ENCODE measurements around the gene TRPV5.

GRCh38 chr7:142941541-142941940, 8.0 kb upstream of the TRPV5 start:
- TF ChIP-seq POLR2AphosphoS5 (IDR thresholded peaks at IDR 0.05; ENCODE audit: borderline replicate concordance, low read depth, low read length) (no peak), EZH2 (IDR thresholded peaks at IDR 0.05) (no peak), FOXP2 (optimal IDR thresholded peaks at IDR 0.05; ENCODE audit: control extremely low read depth, extremely low read length, insufficient read depth) (no peak)

Measured in SK-N-MC (cell line).